Gastrocnemius medialis (tissue), 4 donors: ENCODE data around the gene PSTPIP2. TPM values are rescaled to one million over a fixed set of nuclear protein-coding genes. Genes with fewer than 3 reads are reported as not detected.
"Not testable (repeated sequence)": the region's sequence is repeated elsewhere in the genome, so short reads cannot be mapped to it uniquely, and the experiment has no call there.

Experiments
- ATAC-seq, 2 donors: fragments of 150-250 bp; one replicate each; pipeline ENCODE4 v1.9.1; 2016
- DNase-seq, 2 donors: peaks; one replicate each; pipeline ENCODE4 v3.0.0-alpha.2; 2019
- H3K27ac ChIP-seq, 4 donors: fragments of 200-600 bp; sonication (generic); 1 replicate in 1 of 4; 2 replicates in 3 of 4; pipeline ENCODE4 v1.5.1; 2016 to 2018; ENCODE audit warnings: mild to moderate bottlenecking in 2 of 4, moderate library complexity in 1 of 4
- H3K27me3 ChIP-seq, 3 donors: fragments of 200-600 bp; sonication (generic) in 2 of 3; 1 replicate in 1 of 3; 2 replicates in 2 of 3; pipeline versions ENCODE4 v1.5.1 to v1.6.0; 2016 to 2019; ENCODE audit warnings: mild to moderate bottlenecking in 1 of 3, moderate library complexity in 1 of 3
- H3K36me3 ChIP-seq, 2 donors: fragments of 200-600 bp; sonication (generic) in 1 of 2; one replicate each; pipeline ENCODE4 v1.5.1; 2017 to 2018
- H3K4me1 ChIP-seq, 2 donors: fragments of 200-600 bp; sonication (generic) in 1 of 2; one replicate each; pipeline ENCODE4 v1.5.1; 2016 to 2017; ENCODE audit warnings: mild to moderate bottlenecking in 2 of 2
- H3K4me3 ChIP-seq, 4 donors: fragments of 200-600 bp; sonication (generic) in 3 of 4; 1 replicate in 1 of 4; 2 replicates in 3 of 4; pipeline ENCODE4 v1.5.1; 2016 to 2019; ENCODE audit warnings: mild to moderate bottlenecking in 2 of 4
- H3K9me3 ChIP-seq, 3 donors: fragments of 200-600 bp; sonication (generic) in 2 of 3; 1 replicate in 1 of 3; 2 replicates in 2 of 3; pipeline ENCODE4 v1.5.1; 2016 to 2019
- POLR2A ChIP-seq, 2 donors: fragments of 450-650 bp; IDR thresholded peaks; one replicate each; pipeline ENCODE4 v1.6.1; 2017; ENCODE audit warnings: antibody characterized with exemption in 2 of 2, mild to moderate bottlenecking in 2 of 2, moderate library complexity in 2 of 2
- in situ Hi-C, 4 donors: fragments of 200-750 bp; cut with MboI; loops; one replicate each; pipeline versions ENCODE4 v1.15.0 to v1.8.0; 2017; ENCODE audit warnings: low sequenced_read_pairs in 4 of 4
- intact Hi-C: fragments of 100-400 bp; cut with DNase I; formaldehyde crosslinking; loops from one replicate; pipeline ENCODE4 v1.15.1; 2023; ENCODE audit warnings: low total_unique reads
- total RNA-seq, 4 donors: library from RNA; depleted of rRNA; stranded (reverse); fragments of >200 nt; gene quantifications; one replicate each; pipeline versions ENCODE4 v1.1.0 to v1.2.3, GENCODE V29; 2016
- TF ChIP-seq, protein P1 (sequence below), 5 experiments: fragments of 450-650 bp in 3 of 5; fragments of 200-600 bp in 2 of 5; sonication (generic) in 2 of 5; IDR thresholded peaks in 4 of 5; conservative IDR thresholded peaks in 1 of 5; 1 replicate in 4 of 5; 2 replicates in 1 of 5; pipeline ENCODE4 v1.5.1; 2016 to 2019; ENCODE audit warnings: antibody characterized with exemption in 5 of 5, mild to moderate bottlenecking in 3 of 5, moderate library complexity in 3 of 5

PSTPIP2 gene
- total RNA-seq, 4 donors from 2014 or later, result 8.4 to 18.2 (median 10.3) TPM

DNA sequence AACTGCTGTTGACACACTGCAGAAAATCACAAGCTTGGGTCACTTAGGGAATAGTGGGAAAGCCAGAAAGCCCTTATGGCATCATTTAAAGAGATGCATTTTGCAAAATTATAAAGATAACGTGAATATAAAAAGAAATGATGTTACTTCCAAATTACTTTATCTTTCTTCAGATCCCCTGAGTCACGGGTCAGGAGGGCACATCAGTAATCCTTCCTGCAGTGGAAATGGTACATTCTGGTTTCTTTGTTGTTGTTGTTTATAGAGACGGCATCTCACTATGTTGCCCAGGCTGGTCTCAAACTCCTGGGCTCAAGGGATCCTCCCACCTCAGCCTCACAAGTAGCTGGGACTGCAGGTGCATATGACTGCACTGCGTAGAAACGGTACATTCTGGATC is 95.1 kb downstream of the PSTPIP2 start:
- DNase-seq (no peak), ATAC-seq (no peak)
- H3K9me3 ChIP-seq, result no peaks in the 10 kb centered on the region
- no peak overlapping the region for H3K4me3 ChIP-seq
- TF ChIP-seq POLR2A (IDR thresholded peaks at IDR 0.05), result no peak
- TF ChIP-seq, protein P1, sequence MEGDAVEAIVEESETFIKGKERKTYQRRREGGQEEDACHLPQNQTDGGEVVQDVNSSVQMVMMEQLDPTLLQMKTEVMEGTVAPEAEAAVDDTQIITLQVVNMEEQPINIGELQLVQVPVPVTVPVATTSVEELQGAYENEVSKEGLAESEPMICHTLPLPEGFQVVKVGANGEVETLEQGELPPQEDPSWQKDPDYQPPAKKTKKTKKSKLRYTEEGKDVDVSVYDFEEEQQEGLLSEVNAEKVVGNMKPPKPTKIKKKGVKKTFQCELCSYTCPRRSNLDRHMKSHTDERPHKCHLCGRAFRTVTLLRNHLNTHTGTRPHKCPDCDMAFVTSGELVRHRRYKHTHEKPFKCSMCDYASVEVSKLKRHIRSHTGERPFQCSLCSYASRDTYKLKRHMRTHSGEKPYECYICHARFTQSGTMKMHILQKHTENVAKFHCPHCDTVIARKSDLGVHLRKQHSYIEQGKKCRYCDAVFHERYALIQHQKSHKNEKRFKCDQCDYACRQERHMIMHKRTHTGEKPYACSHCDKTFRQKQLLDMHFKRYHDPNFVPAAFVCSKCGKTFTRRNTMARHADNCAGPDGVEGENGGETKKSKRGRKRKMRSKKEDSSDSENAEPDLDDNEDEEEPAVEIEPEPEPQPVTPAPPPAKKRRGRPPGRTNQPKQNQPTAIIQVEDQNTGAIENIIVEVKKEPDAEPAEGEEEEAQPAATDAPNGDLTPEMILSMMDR (IDR thresholded peaks at IDR 0.05 in 4 of 5, conservative IDR thresholded peaks at IDR 0.05 in 1 of 5), result no peak
- H3K27me3 ChIP-seq, result no peaks in the 10 kb centered on the region
- intact Hi-C loops (no loop called here), in situ Hi-C loops (loop anchor here in 3 of 4 donors (10.0 to 25.0 kb wide), 3 partner anchors 282 to 315 kb away; no protein-coding TSS in a partner anchor)
- H3K4me1 ChIP-seq, result peaks cover 0 to 3% of the 10 kb centered on the region in 2 donors
- no peaks in the 10 kb centered on the region for H3K36me3 ChIP-seq
- no peak overlapping the region for H3K27ac ChIP-seq

DNA sequence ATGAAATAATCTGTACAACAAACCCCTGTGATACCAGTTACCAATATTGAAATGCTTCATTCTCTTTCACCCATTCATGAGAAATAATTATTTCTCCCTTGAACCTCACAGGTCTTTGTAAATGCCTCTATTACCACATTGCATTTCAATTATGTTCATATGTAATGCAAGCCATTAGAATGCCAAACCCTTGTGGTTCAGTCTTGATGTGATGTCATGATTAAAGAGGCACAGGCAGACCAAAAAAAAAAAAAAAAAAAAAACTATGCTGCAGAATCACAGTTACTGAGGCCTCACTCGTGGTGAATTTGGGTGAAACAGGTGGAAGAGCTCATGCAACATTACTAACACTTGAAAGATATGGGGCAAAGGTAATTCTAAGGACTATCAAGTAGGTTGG is 95.5 kb downstream of the PSTPIP2 start:
- Histone ChIP-seq H3K9me3 (no peaks in the 10 kb centered on the region), H3K36me3 (no peaks in the 10 kb centered on the region), H3K27ac (no peak overlapping the region), H3K4me3 (no peak overlapping the region), H3K4me1 (peaks cover 0 to 3% of the 10 kb centered on the region in 2 donors), H3K27me3 (no peaks in the 10 kb centered on the region)
- in situ Hi-C loops, result loop anchor here in 3 of 4 donors (10.0 to 25.0 kb wide), 3 partner anchors 282 to 314 kb away; no protein-coding TSS in a partner anchor
- ATAC-seq (no peak), DNase-seq (no peak)
- intact Hi-C loops, result no loop called here
- TF ChIP-seq, protein P1 (IDR thresholded peaks at IDR 0.05 in 4 of 5, conservative IDR thresholded peaks at IDR 0.05 in 1 of 5), result no peak
- TF ChIP-seq POLR2A (IDR thresholded peaks at IDR 0.05), result no peak

GRCh38 chr18:45974088-45974536 is 97.9 kb downstream of the PSTPIP2 start:
- H3K4me3 ChIP-seq, result peak overlapping the region in 1 of 4 donors; percentile 23
- H3K27ac ChIP-seq, result no peak overlapping the region
- H3K27me3 ChIP-seq, result no peaks in the 10 kb centered on the region
- no peaks in the 10 kb centered on the region for H3K36me3 ChIP-seq
- no peaks in the 10 kb centered on the region for H3K9me3 ChIP-seq
- DNase-seq (peak; percentile 26 to 54), ATAC-seq (peak; percentile 83 to 94)
- TF ChIP-seq POLR2A (IDR thresholded peaks at IDR 0.05), result no peak
- TF ChIP-seq, protein P1 (IDR thresholded peaks at IDR 0.05 in 4 of 5, conservative IDR thresholded peaks at IDR 0.05 in 1 of 5), result peak; percentile 47 to 78 (median 71)
- intact Hi-C loops, result loop anchor here (1.0 kb wide), 2 partner anchors 283 to 309 kb away; no protein-coding TSS in a partner anchor
- in situ Hi-C loops, result loop anchor here in 2 of 4 donors (10.0 kb wide), 2 partner anchors 279 to 309 kb away; no protein-coding TSS in a partner anchor
- H3K4me1 ChIP-seq, result peaks cover 0 to 3% of the 10 kb centered on the region in 2 donors

GRCh38 chr18:45967007-45967706 is 104.9 kb downstream of the PSTPIP2 start, which contains the start of gene EPG5:
Gene EPG5, minus strand, starts transcription at chr18:45967329. Its CDS starts 90 bp downstream, at chr18:45967239.
- in situ Hi-C loops, result loop anchor here in 2 of 4 donors (10.0 kb wide), 1 partner anchor 108 kb away; the partner anchor contains the start of gene PSTPIP2 (in 2 of the 2)
- DNase-seq (peak; percentile 95 to 97), ATAC-seq (peak; percentile 98 to 99)
- Histone ChIP-seq H3K4me1 (peaks cover 15 to 21% of the 10 kb centered on the region in 2 donors), H3K9me3 (no peaks in the 10 kb centered on the region), H3K27ac (peak within 1 kb of the TSS; percentile 87 to 92 (median 91)), H3K27me3 (no peaks in the 10 kb centered on the region), H3K36me3 (peaks cover 0 to 10% of the 10 kb centered on the region in 2 donors), H3K4me3 (peak within 1 kb of the TSS; percentile 73 to 96 (median 95))
- intact Hi-C loops, result loop anchor here (2.0 to 5.0 kb wide), 2 partner anchors 45 to 106 kb away; partner anchors contain the start of gene PSTPIP2
- peak; percentile 65 to 87 for TF ChIP-seq POLR2A (IDR thresholded peaks at IDR 0.05)
- TF ChIP-seq, protein P1 (IDR thresholded peaks at IDR 0.05 in 4 of 5, conservative IDR thresholded peaks at IDR 0.05 in 1 of 5), result no peak

GRCh38 chr18:45964913-45965312 is 107.1 kb downstream of the PSTPIP2 start:
- in situ Hi-C loops, result loop anchor here in 2 of 4 donors (10.0 kb wide), 1 partner anchor 110 kb away; the partner anchor contains the start of gene PSTPIP2 (in 2 of the 2)
- H3K9me3 ChIP-seq, result not testable (repeated sequence)

More at GRCh38 chr18:45964913-45965312, 107.1 kb downstream of the PSTPIP2 start:
- not testable (repeated sequence) for ATAC-seq, H3K4me3 ChIP-seq, H3K36me3 ChIP-seq, DNase-seq, H3K27me3 ChIP-seq, H3K27ac ChIP-seq
- peaks cover 18 to 23% of the 10 kb centered on the region in 2 donors for H3K4me1 ChIP-seq
- intact Hi-C loops, result loop anchor here (5.0 kb wide), 1 partner anchor 43 kb away; no protein-coding TSS in a partner anchor
